ENCODE data around the gene NOP16. TPM values are rescaled to one million over a fixed set of nuclear protein-coding genes. Genes with fewer than 3 reads are reported as not detected.

The NOP16 gene
- 10 to 100 TPM; 24.0 to 36.8 (median 33.2) TPM for polyA plus RNA-seq (ENCODE audit: insufficient read depth in 1 of 5, insufficient read length in 5 of 5, low replicate concordance in 1 of 5)
- long read RNA-seq, donor 1, transcript NOP16-207 (5 exons, 1,258 nt) = major isoform, 11 of 414 reads
- long read RNA-seq, donor 1, partial matches to known transcripts = 399 of 414 reads
- long read RNA-seq, donor 1, other reads (novel, unspliced or antisense) = 0 of 414 reads
- long read RNA-seq, donor 2, transcript NOP16-207 (5 exons, 1,258 nt) = major isoform, 12 of 15 reads
- long read RNA-seq, donor 2, partial matches to known transcripts = 0 of 15 reads
- long read RNA-seq, donor 2, other reads (novel, unspliced or antisense) = 0 of 15 reads
- long read RNA-seq, donor 3, transcript NOP16-207 (5 exons, 1,258 nt) = major isoform, 16 of 19 reads
- long read RNA-seq, donor 3, partial matches to known transcripts = 0 of 19 reads
- long read RNA-seq, donor 3, other reads (novel, unspliced or antisense) = 0 of 19 reads
- long read RNA-seq, donor 4, partial matches to known transcripts = 0 of 7 reads
- long read RNA-seq, donor 4, other reads (novel, unspliced or antisense) = 0 of 7 reads
- long read RNA-seq, donor 5, transcript NOP16-207 (5 exons, 1,258 nt) = major isoform, 17 of 21 reads
- long read RNA-seq, donor 5, partial matches to known transcripts = 0 of 21 reads
- long read RNA-seq, donor 5, other reads (novel, unspliced or antisense) = 0 of 21 reads
- long read RNA-seq, donor 6, transcript NOP16-207 (5 exons, 1,258 nt) = major isoform, 15 of 18 reads
- long read RNA-seq, donor 6, partial matches to known transcripts = 0 of 18 reads
- long read RNA-seq, donor 6, other reads (novel, unspliced or antisense) = 0 of 18 reads
- long read RNA-seq, donor 7, transcript NOP16-207 (5 exons, 1,258 nt) = major isoform, 9 of 15 reads
- long read RNA-seq, donor 7, transcript NOP16-211 (5 exons, 954 nt) = minor isoform, 5 of 15 reads
- long read RNA-seq, donor 7, partial matches to known transcripts = 0 of 15 reads
- long read RNA-seq, donor 7, other reads (novel, unspliced or antisense) = 0 of 15 reads
- long read RNA-seq, donor 8 = 0 reads

GRCh38 chr5:176388444-176389134, at the start of gene NOP16, which contains the start of gene HIGD2A:
NOP16 (minus strand) TSS chr5:176388598; CDS start chr5:176388539, 59 bp downstream.
HIGD2A (plus strand) TSS chr5:176388751; CDS start chr5:176388820, 69 bp downstream.
- DNase-seq = peak; percentile 97 to 98

GRCh38 chr5:176436656-176437055, 48.3 kb upstream of the NOP16 start:
- DNase-seq = no peak

- no peak for DNase-seq
These were observed 44.3 kb upstream of the NOP16 start for GRCh38 chr5:176432707-176433106.

- DNase-seq = no peak
These were observed 41.6 kb upstream of the NOP16 start for GRCh38 chr5:176429972-176430371.

GRCh38 chr5:176427971-176428370, 39.6 kb upstream of the NOP16 start:
- DNase-seq = no peak

- no peak for DNase-seq
These were observed 38.5 kb upstream of the NOP16 start for GRCh38 chr5:176426876-176427275.

GRCh38 chr5:176425791-176426190, 37.4 kb upstream of the NOP16 start:
- DNase-seq = no peak

GRCh38 chr5:176425138-176425537, 36.7 kb upstream of the NOP16 start:
- DNase-seq = no peak

- no peak for DNase-seq
These were observed 35.8 kb upstream of the NOP16 start for GRCh38 chr5:176424181-176424580.

GRCh38 chr5:176420972-176421544, 32.7 kb upstream of the NOP16 start:
- no peak for DNase-seq

GRCh38 chr5:176420086-176420485, 31.7 kb upstream of the NOP16 start:
- DNase-seq = no peak

- DNase-seq = no peak
These were observed 29.9 kb upstream of the NOP16 start for GRCh38 chr5:176418251-176418650.

- DNase-seq = no peak
These were observed 28.6 kb upstream of the NOP16 start for GRCh38 chr5:176416965-176417364.

GRCh38 chr5:176415952-176416924, 27.8 kb upstream of the NOP16 start, which contains the start of gene CLTB:
CLTB (minus strand) TSS chr5:176416539; CDS start chr5:176416363, 176 bp downstream.
- DNase-seq = peak; percentile 94

- no peak for DNase-seq
These were observed 27.0 kb upstream of the NOP16 start for GRCh38 chr5:176415240-176415951.

GRCh38 chr5:176414704-176415103, 26.3 kb upstream of the NOP16 start:
- DNase-seq = no peak

GRCh38 chr5:176413709-176414191, 25.4 kb upstream of the NOP16 start:
- DNase-seq = no peak

GRCh38 chr5:176413255-176413565, 24.8 kb upstream of the NOP16 start:
- DNase-seq = no peak
